Testis (tissue), 2 donors: ENCODE data around the gene BPIFB2.

Source experiments
- POLR2A ChIP-seq: fragments of 450-650 bp; IDR thresholded peaks from one replicate; pipeline ENCODE4 v1.6.1; 2017; ENCODE audit warnings: antibody characterized with exemption, mild to moderate bottlenecking, moderate library complexity
- TF ChIP-seq, protein P1 (sequence below), 3 experiments: fragments of 450-650 bp in 2 of 3; fragments of 200-600 bp in 1 of 3; sonication (generic) in 1 of 3; IDR thresholded peaks; one replicate each; pipeline ENCODE4 v1.5.1; 2016 to 2019; ENCODE audit warnings: antibody characterized with exemption in 3 of 3, mild to moderate bottlenecking in 2 of 3, moderate library complexity in 1 of 3

DNA sequence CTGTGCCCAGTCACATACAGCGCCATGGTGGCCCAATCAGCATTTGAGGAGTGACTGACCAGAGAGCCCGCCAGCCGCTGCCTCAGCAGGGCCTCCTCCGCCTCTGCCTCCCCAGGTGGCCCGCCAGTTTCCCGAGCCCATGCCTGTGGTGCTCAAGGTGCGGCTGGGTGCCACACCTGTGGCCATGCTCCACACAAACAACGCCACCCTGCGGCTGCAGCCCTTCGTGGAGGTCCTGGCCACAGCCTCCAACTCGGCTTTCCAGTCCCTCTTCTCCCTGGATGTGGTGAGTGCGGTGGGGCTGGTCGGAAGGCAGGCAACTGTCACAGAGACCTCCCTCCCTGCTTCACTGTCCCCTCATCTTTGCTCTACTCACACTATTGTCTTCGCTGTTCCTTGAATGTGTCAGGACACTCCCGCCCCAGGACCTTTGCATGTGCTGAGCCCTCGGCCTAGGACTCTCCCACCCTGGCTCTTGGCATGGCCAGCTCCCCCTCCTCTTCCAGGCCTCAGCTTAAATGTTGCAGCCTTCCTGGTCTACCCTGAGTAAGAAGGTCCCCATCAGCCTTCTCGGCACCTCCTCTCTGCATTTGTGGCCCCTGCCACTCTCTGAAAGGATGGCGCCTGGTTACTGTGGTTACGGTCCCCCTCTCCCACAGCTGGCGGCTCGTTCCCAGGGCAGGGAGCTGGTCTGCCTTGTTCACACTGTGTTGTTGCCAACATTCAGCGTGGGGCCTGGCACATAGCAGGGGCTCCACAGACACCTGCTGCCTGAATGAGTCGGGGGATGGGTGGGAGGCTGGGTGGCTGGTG is 12.2 kb downstream of the BPIFB2 start:
- TF ChIP-seq, protein P1, sequence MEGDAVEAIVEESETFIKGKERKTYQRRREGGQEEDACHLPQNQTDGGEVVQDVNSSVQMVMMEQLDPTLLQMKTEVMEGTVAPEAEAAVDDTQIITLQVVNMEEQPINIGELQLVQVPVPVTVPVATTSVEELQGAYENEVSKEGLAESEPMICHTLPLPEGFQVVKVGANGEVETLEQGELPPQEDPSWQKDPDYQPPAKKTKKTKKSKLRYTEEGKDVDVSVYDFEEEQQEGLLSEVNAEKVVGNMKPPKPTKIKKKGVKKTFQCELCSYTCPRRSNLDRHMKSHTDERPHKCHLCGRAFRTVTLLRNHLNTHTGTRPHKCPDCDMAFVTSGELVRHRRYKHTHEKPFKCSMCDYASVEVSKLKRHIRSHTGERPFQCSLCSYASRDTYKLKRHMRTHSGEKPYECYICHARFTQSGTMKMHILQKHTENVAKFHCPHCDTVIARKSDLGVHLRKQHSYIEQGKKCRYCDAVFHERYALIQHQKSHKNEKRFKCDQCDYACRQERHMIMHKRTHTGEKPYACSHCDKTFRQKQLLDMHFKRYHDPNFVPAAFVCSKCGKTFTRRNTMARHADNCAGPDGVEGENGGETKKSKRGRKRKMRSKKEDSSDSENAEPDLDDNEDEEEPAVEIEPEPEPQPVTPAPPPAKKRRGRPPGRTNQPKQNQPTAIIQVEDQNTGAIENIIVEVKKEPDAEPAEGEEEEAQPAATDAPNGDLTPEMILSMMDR (IDR thresholded peaks at IDR 0.05): no peak
- TF ChIP-seq POLR2A: no peak
